Neuronal stem cell (in vitro differentiated cells): Measurements from ENCODE around the gene GARIN5A.

Experiments
- DNase-seq: peaks from one replicate; pipeline ENCODE4 v3.0.0-alpha.2; 2013; ENCODE audit warnings: low spot score
- H2AFZ ChIP-seq: one replicate; pipeline ENCODE4 v1.6.1; 2013; ENCODE audit warnings: mild to moderate bottlenecking, low read length, inconsistent platforms
- H2AK5ac ChIP-seq: 2 replicates; pipeline ENCODE4 v1.6.1; 2013; ENCODE audit warnings: low read depth, mild to moderate bottlenecking, inconsistent platforms, low read length, moderate library complexity, mixed read lengths
- H2BK120ac ChIP-seq: 2 replicates; pipeline ENCODE4 v1.6.1; 2013; ENCODE audit warnings: low read depth, mild to moderate bottlenecking, inconsistent platforms, low read length, moderate library complexity, mixed read lengths
- H2BK12ac ChIP-seq: one replicate; pipeline ENCODE4 v1.6.1; 2013; ENCODE audit warnings: low read length, inconsistent platforms
- H2BK15ac ChIP-seq: 2 replicates; pipeline ENCODE4 v1.6.1; 2013; ENCODE audit warnings: mild to moderate bottlenecking, low read length, inconsistent platforms, mixed read lengths
- H2BK5ac ChIP-seq: one replicate; pipeline ENCODE4 v1.6.1; 2013; ENCODE audit warnings: inconsistent platforms, mild to moderate bottlenecking, low read length, moderate library complexity
- H3K14ac ChIP-seq: one replicate; pipeline ENCODE4 v1.6.1; 2013; ENCODE audit warnings: low read length, inconsistent platforms
- H3K18ac ChIP-seq: 2 replicates; pipeline ENCODE4 v1.6.1; 2013; ENCODE audit warnings: low read length, inconsistent platforms
- H3K23ac ChIP-seq: 2 replicates; pipeline ENCODE4 v1.6.1; 2013; ENCODE audit warnings: low read depth, mild to moderate bottlenecking, mixed read lengths, low read length, inconsistent platforms; ENCODE audit not compliant: poor library complexity
- H3K27ac ChIP-seq: replicated peaks from 3 replicates; pipeline ENCODE4 v1.5.1; 2013; ENCODE audit warnings: low read length, inconsistent platforms
- H3K27me3 ChIP-seq, 3 experiments: 2 replicates each; pipeline ENCODE4 v1.6.1; 2013; ENCODE audit warnings: low read length in 3 of 3, mild to moderate bottlenecking in 2 of 3, inconsistent platforms in 1 of 3, low read depth in 1 of 3, mixed read lengths in 1 of 3, moderate library complexity in 1 of 3; ENCODE audit not compliant: control insufficient read depth in 3 of 3, insufficient read depth in 3 of 3
- H3K36me3 ChIP-seq, 2 donors: replicated peaks in 1 of 2; 2 replicates each; pipeline ENCODE4 v1.6.1; 2013; ENCODE audit warnings: low read length in 2 of 2; ENCODE audit not compliant: control insufficient read depth in 2 of 2, insufficient read depth in 2 of 2
- H3K4ac ChIP-seq: 2 replicates; pipeline ENCODE4 v1.6.1; 2013; ENCODE audit warnings: inconsistent platforms, mild to moderate bottlenecking, low read length, moderate library complexity
- H3K4me1 ChIP-seq, 2 donors: 1 replicate in 1 of 2; 2 replicates in 1 of 2; pipeline ENCODE4 v1.6.1; 2013; ENCODE audit warnings: low read length in 2 of 2, low read depth in 1 of 2; ENCODE audit not compliant: control insufficient read depth in 2 of 2, insufficient read depth in 1 of 2
- H3K4me2 ChIP-seq: one replicate; pipeline ENCODE4 v1.6.1; 2013; ENCODE audit warnings: mild to moderate bottlenecking, low read length, inconsistent platforms; ENCODE audit not compliant: insufficient read depth, poor library complexity, severe bottlenecking
- H3K4me3 ChIP-seq, 2 donors: 2 replicates each; pipeline ENCODE4 v1.5.1; 2013; ENCODE audit warnings: low read length in 2 of 2, mild to moderate bottlenecking in 2 of 2, inconsistent platforms in 1 of 2, moderate library complexity in 1 of 2
- H3K79me1 ChIP-seq: one replicate; pipeline ENCODE4 v1.6.1; 2013; ENCODE audit warnings: low read depth, mild to moderate bottlenecking, inconsistent platforms, low read length, moderate library complexity
- H3K9ac ChIP-seq: one replicate; pipeline ENCODE4 v1.6.1; 2013; ENCODE audit warnings: mild to moderate bottlenecking, low read depth, low read length, inconsistent platforms; ENCODE audit not compliant: poor library complexity
- H3K9me3 ChIP-seq, 2 donors: replicated peaks in 1 of 2; 2 replicates each; pipeline versions ENCODE3 to v1.6.1; 2013; ENCODE audit warnings: low read length in 2 of 2, mild to moderate bottlenecking in 2 of 2, inconsistent platforms in 1 of 2, low read depth in 1 of 2, mixed read lengths in 1 of 2, moderate library complexity in 1 of 2; ENCODE audit not compliant: control insufficient read depth in 2 of 2, insufficient read depth in 1 of 2
- H4K8ac ChIP-seq: one replicate; pipeline ENCODE4 v1.6.1; 2013; ENCODE audit warnings: low read depth, mild to moderate bottlenecking, inconsistent platforms, low read length, moderate library complexity
- H4K91ac ChIP-seq: one replicate; pipeline ENCODE4 v1.6.1; 2013; ENCODE audit warnings: low read length, low read depth, mild to moderate bottlenecking, inconsistent platforms; ENCODE audit not compliant: poor library complexity
- WGBS, 2 donors: extraction: QIAGEN DNeasy Blood & Tissue Kit; methylation state at CpG; one replicate each; pipeline ENCODE4 v1.1.7; 2013; ENCODE audit warnings: missing lambda C conversion rate in 2 of 2, mixed read lengths in 1 of 2; ENCODE audit not compliant: insufficient read length in 2 of 2, insufficient replicate concordance in 1 of 2; ENCODE audit errors: extremely low coverage in 2 of 2; 5-methylcytosine and 5-hydroxymethylcytosine counted together

The GARIN5A gene

GRCh38 chr19:50453243-50453642 is 23.4 kb downstream of the GARIN5A start:
- Histone ChIP-seq H3K4ac (no peak overlapping the region), H3K9me3 (peaks cover 0 to under 1% of the 10 kb centered on the region in 2 donors), H3K79me1 (no peaks in the 10 kb centered on the region), H3K4me1 (no peaks in the 10 kb centered on the region), H3K14ac (no peak overlapping the region), H3K18ac (no peak overlapping the region), H3K27ac (no peak overlapping the region), H4K91ac (no peak overlapping the region), H2BK12ac (no peak overlapping the region), H3K4me3 (no peak overlapping the region), H2BK120ac (no peak overlapping the region), H2BK15ac (no peak overlapping the region), H3K23ac (no peak overlapping the region), H4K8ac (no peak overlapping the region), H2AFZ (no peak overlapping the region), H3K4me2 (no peak overlapping the region), H2AK5ac (no peak overlapping the region), H3K27me3 (peaks cover 0 to 3% (median 0%) of the 10 kb centered on the region in 3 experiments), H3K36me3 (no peaks in the 10 kb centered on the region), H2BK5ac (no peak overlapping the region), H3K9ac (no peak overlapping the region)
- DNase-seq, result no peak
- no CpG with 5 or more reads among the region's 3 CpGs for WGBS, 2 donors

GRCh38 chr19:50451223-50451534 is 25.5 kb downstream of the GARIN5A start:
- H3K27ac ChIP-seq, result no peak overlapping the region
- H3K36me3 ChIP-seq, result no peaks in the 10 kb centered on the region
- no peak overlapping the region for H4K8ac ChIP-seq
- no peak overlapping the region for H2BK12ac ChIP-seq
- H3K9me3 ChIP-seq, result peaks cover 0 to 4% of the 10 kb centered on the region in 2 donors
- H3K14ac ChIP-seq, result no peak overlapping the region
- no peaks in the 10 kb centered on the region for H3K79me1 ChIP-seq
- no peak overlapping the region for H4K91ac ChIP-seq
- H3K4me2 ChIP-seq, result no peak overlapping the region
- H2AFZ ChIP-seq, result no peak overlapping the region
- H3K4me1 ChIP-seq, result no peaks in the 10 kb centered on the region
- no peak for DNase-seq
- H2BK120ac ChIP-seq, result no peak overlapping the region
- H2BK15ac ChIP-seq, result no peak overlapping the region
- H3K27me3 ChIP-seq, result no peaks in the 10 kb centered on the region
- peak overlapping the region; percentile 2 for H3K23ac ChIP-seq
- WGBS, 2 donors, result no CpG with 5 or more reads among the region's 13 CpGs
- H3K9ac ChIP-seq, result no peak overlapping the region
- no peak overlapping the region for H2BK5ac ChIP-seq
- H2AK5ac ChIP-seq, result no peak overlapping the region
- no peak overlapping the region for H3K4me3 ChIP-seq
- no peak overlapping the region for H3K4ac ChIP-seq
- peak overlapping the region; percentile 24 for H3K18ac ChIP-seq

GRCh38 chr19:50450369-50451222 is 26.1 kb downstream of the GARIN5A start:
- whole genome bisulfite sequencing, 2 donors, result no CpG with 5 or more reads among the region's 30 CpGs
- no peak overlapping the region for H2AK5ac ChIP-seq
- no peak overlapping the region for H3K27ac ChIP-seq
- peak overlapping the region; percentile 24 for H3K18ac ChIP-seq
- no peak overlapping the region for H2BK15ac ChIP-seq
- DNase-seq, result no peak
- no peak overlapping the region for H2BK12ac ChIP-seq
- no peak overlapping the region for H2AFZ ChIP-seq
- H4K8ac ChIP-seq, result no peak overlapping the region
- no peaks in the 10 kb centered on the region for H3K4me1 ChIP-seq
- peak overlapping the region in 1 of 2 donors; percentile 17 for H3K4me3 ChIP-seq
- no peaks in the 10 kb centered on the region for H3K79me1 ChIP-seq
- H3K4ac ChIP-seq, result no peak overlapping the region
- H2BK120ac ChIP-seq, result no peak overlapping the region
- no peak overlapping the region for H2BK5ac ChIP-seq
- no peak overlapping the region for H4K91ac ChIP-seq
- no peaks in the 10 kb centered on the region for H3K36me3 ChIP-seq
- peak overlapping the region; percentile 2 for H3K23ac ChIP-seq
- H3K14ac ChIP-seq, result no peak overlapping the region
- no peak overlapping the region for H3K9ac ChIP-seq
- no peak overlapping the region for H3K4me2 ChIP-seq
- H3K9me3 ChIP-seq, result peaks cover 0 to 4% of the 10 kb centered on the region in 2 donors
- no peaks in the 10 kb centered on the region for H3K27me3 ChIP-seq

- DNase-seq, result no peak
- no CpG with 5 or more reads among the region's 14 CpGs for WGBS, 2 donors
These were observed 27.3 kb downstream of the GARIN5A start for GRCh38 chr19:50449236-50449899.

More at GRCh38 chr19:50449236-50449899, 27.3 kb downstream of the GARIN5A start:
- H3K36me3 ChIP-seq, result no peaks in the 10 kb centered on the region
- H3K9me3 ChIP-seq, result peaks cover 0 to 4% of the 10 kb centered on the region in 2 donors
- no peak overlapping the region for H3K4ac ChIP-seq
- H4K8ac ChIP-seq, result no peak overlapping the region
- H3K27ac ChIP-seq, result no peak overlapping the region
- no peaks in the 10 kb centered on the region for H3K79me1 ChIP-seq
- no peak overlapping the region for H2BK12ac ChIP-seq
- no peaks in the 10 kb centered on the region for H3K4me1 ChIP-seq
- H3K18ac ChIP-seq, result peak overlapping the region; percentile 1
- no peak overlapping the region for H2AFZ ChIP-seq
- H2BK15ac ChIP-seq, result no peak overlapping the region
- H3K27me3 ChIP-seq, result no peaks in the 10 kb centered on the region
- no peak overlapping the region for H3K4me2 ChIP-seq
- no peak overlapping the region for H3K14ac ChIP-seq
- H2BK5ac ChIP-seq, result no peak overlapping the region
- no peak overlapping the region for H4K91ac ChIP-seq
- no peak overlapping the region for H2AK5ac ChIP-seq
- H3K9ac ChIP-seq, result no peak overlapping the region
- no peak overlapping the region for H2BK120ac ChIP-seq
- no peak overlapping the region for H3K4me3 ChIP-seq
- no peak overlapping the region for H3K23ac ChIP-seq
